Measurements from ENCODE around the gene TGM2.

TGM2 gene

DNA sequence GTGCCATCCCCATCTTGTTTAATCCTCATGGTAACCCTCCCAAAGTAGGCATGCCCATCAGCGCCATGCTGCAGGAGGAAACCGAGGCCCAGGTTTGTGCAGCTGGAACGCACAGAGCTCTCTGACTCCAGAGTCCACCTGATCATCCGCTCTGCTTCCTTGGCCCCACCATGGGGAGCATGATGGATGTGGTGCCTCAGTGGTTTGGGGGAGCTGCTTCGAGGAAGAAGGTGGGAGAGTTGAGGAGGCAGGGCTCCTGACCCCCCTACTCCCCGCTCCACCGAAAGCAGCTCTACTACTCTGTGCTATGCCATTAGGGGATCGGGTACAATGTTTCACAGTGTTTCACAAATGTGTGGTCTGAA lies 52.2 kb downstream of the TGM2 start:
- TF ChIP-seq GATA3 (IDR thresholded peaks at IDR 0.05; ENCODE audit: low read depth, low read length): no peak
- no peak for TF ChIP-seq GATA2 (IDR thresholded peaks at IDR 0.05; ENCODE audit: low read depth, low read length)

- TF ChIP-seq GATA3 (IDR thresholded peaks at IDR 0.05; ENCODE audit: low read depth, low read length) (no peak), GATA2 (IDR thresholded peaks at IDR 0.05; ENCODE audit: low read depth, low read length) (no peak)
Observed at GRCh38 chr20:38112261-38112929, 52.7 kb downstream of the TGM2 start.

DNA sequence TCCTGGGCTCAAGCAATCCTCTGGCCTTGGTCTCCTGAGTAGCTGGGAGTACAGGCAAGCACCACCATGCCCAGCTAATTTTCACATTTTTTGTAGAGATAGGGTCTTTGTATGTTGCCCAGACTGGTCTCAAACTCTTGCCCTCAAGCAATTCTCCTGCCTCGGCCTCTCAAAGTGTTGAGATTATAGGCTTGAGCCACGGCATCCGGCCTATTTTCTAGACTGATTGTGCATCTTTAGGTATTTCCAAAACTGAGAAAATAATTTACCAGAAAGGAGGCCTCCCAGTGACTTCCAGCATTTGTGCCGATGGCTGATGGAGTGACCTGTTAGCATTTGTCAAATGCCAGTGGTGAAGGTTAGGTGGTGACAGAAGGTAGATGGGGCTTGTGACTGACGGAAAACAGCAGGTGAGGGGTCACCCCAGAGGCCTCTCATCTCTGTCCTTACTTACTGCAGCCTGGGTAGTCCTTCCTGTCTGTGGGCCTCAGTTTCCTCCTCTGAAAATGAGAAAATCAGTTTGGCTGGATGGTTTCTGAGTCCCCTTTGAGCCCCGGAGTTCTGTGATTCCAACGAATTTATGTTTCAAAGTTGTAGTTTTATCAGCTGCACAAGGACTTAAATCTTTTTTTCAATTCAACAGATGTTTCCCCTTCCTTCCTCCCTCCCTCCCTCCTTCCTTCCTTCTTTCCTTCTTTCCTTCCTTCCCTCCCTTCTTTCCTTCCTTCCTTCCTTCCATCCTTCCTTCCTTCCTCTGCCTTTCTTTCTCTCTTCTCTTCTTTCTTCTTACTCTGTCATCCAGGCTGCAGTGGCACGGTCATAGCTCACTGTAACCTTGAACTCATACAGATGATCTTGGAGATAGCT lies 53.5 kb downstream of the TGM2 start:
- no peak for TF ChIP-seq GATA3 (IDR thresholded peaks at IDR 0.05; ENCODE audit: low read depth, low read length)
- no peak for TF ChIP-seq GATA2 (IDR thresholded peaks at IDR 0.05; ENCODE audit: low read depth, low read length)

- no peak for TF ChIP-seq GATA3 (IDR thresholded peaks at IDR 0.05; ENCODE audit: low read depth, low read length)
- TF ChIP-seq GATA2 (IDR thresholded peaks at IDR 0.05; ENCODE audit: low read depth, low read length): no peak
Observed at GRCh38 chr20:38110525-38111178, 54.4 kb downstream of the TGM2 start.

DNA sequence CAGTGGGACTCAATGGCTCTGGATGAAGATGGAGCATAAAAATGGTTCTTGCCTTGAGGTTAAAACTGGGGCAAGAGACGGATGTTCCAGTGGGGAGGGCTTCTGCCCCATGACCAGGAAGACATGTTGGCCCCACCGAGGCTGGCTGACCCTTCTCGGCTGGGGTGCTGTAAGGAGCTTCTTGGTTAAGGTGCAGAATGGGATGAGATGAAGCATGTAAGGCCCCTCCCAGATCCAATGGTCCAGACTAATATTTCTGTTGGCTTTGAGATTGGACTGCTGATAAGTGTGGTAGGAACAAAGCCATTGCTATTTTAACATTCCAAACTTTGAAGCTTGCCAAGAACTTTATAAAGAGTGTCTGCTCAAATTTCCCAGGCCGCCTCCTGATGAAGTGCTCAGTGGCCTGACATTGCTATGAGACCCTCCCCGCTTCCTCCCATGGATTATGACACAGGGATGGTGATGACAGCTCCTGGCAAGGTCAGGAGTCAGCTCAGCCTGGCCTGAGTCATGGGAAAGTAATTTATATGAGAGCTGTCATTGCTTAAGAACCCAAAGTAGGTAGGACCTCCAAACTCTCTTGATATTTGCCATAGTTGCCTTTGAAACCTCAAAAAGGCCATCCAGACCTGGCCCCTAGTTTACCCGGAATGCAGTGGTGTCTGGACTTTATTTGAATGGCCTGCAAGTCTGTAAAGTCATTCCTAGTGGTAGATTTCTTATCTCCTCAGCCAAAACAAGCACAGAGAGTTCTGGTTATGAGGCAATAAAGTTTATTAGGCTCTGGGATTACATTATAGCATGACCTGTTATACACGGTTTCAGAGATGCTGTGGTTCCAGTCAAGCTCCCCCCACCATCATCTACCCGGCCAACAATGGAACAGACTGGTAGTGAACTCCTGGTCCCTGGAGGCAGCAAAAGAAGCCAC lies 55.2 kb downstream of the TGM2 start:
- TF ChIP-seq GATA3 (IDR thresholded peaks at IDR 0.05; ENCODE audit: low read depth, low read length) (peak; percentile 55; the same call in 1 of the 2 replicates), GATA2 (IDR thresholded peaks at IDR 0.05; ENCODE audit: low read depth, low read length) (peak; percentile 62)

- TF ChIP-seq GATA2 (IDR thresholded peaks at IDR 0.05; ENCODE audit: low read depth, low read length) (no peak), GATA3 (IDR thresholded peaks at IDR 0.05; ENCODE audit: low read depth, low read length) (no peak)
Observed at GRCh38 chr20:38108986-38109541, 56.0 kb downstream of the TGM2 start.

DNA sequence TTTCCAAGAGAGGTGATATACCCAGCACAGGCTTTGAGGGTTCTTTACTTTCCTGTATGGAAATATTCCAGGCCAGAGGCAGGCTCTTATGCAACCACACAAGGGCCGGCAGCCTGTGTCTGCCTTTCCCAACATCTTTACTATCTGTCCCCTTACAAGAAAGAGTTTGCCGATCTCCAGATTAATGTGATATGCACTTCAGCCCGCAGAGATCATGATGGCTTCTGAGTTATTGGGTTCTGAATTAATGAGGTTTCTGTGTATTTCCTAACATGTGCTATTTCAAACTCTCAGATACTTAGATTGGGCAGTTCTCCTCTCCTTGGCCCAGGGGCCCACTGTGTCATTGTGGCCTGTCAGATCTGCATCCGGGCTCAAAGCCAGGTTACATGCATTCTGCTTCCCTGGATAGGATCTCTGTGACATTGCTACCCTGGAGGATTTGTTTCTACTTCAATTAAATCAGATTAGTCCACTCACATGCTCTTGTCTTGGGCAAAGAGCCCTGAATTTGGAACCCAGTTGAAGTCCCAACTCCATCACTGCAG lies 56.6 kb downstream of the TGM2 start:
- TF ChIP-seq GATA2 (IDR thresholded peaks at IDR 0.05; ENCODE audit: low read depth, low read length) (peak; percentile 80), GATA3 (IDR thresholded peaks at IDR 0.05; ENCODE audit: low read depth, low read length) (peak; percentile 70)

- TF ChIP-seq GATA2 (IDR thresholded peaks at IDR 0.05; ENCODE audit: low read depth, low read length): no peak
- no peak for TF ChIP-seq GATA3 (IDR thresholded peaks at IDR 0.05; ENCODE audit: low read depth, low read length)
Observed at GRCh38 chr20:38106461-38106860, 58.6 kb downstream of the TGM2 start.

GRCh38 chr20:38104285-38104684 lies 60.8 kb downstream of the TGM2 start:
- no peak for TF ChIP-seq GATA3 (IDR thresholded peaks at IDR 0.05; ENCODE audit: low read depth, low read length)

DNA sequence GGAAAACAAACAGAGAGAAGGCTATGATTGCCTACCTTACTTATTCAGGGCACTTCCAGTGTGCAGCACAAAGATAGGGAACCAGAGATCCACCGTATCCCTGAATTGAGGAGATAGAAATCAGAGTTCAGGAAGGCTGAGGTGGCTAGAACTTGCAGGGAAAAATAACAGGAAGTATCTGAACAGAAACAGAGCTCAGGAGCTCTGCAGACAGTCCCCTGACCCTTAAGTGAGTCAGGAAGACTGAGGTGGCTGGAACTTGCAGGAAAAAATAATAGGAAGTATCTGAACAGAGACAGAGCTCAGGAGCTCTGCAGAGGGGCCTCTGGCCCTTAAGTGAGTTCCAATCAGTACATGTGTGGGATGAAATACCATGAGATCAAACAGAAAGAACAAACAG lies 66.1 kb downstream of the TGM2 start:
- TF ChIP-seq GATA2 (IDR thresholded peaks at IDR 0.05; ENCODE audit: low read depth, low read length): no peak
- TF ChIP-seq GATA3 (IDR thresholded peaks at IDR 0.05; ENCODE audit: low read depth, low read length): no peak

DNA sequence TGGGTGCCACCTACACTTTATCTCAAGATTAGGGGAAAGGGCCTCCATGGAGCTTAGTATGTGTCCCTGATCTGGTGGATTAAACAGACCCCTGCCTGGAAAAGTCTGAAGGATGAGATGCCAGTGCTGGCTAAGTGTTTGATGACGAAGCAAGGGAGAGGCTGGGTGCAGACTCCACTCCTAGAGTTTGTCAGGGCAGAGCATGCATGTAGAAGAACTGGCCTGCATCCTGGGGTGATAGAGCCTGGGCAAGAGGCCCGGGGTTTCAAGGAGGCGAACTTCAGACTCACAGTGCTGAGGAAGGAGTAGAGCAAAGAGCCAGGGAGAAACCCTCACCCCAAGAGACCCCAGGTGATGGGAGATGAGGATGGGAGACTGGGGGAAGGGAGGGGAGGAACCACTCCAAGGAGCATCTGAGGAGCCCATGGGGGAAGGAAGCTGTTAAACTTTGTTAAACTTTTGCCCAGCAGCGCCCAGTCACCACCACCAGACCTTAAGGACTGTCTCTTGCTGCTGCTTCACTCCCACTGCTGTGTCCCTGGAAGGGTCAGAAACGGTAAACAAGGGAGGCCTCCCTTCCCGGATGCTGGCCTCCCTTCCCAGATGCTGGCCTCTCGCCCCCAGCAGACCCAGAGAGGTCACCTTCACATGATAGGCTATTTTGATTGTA lies 69.9 kb downstream of the TGM2 start:
- TF ChIP-seq GATA2 (IDR thresholded peaks at IDR 0.05; ENCODE audit: low read depth, low read length) (no peak), GATA3 (IDR thresholded peaks at IDR 0.05; ENCODE audit: low read depth, low read length) (no peak)

DNA sequence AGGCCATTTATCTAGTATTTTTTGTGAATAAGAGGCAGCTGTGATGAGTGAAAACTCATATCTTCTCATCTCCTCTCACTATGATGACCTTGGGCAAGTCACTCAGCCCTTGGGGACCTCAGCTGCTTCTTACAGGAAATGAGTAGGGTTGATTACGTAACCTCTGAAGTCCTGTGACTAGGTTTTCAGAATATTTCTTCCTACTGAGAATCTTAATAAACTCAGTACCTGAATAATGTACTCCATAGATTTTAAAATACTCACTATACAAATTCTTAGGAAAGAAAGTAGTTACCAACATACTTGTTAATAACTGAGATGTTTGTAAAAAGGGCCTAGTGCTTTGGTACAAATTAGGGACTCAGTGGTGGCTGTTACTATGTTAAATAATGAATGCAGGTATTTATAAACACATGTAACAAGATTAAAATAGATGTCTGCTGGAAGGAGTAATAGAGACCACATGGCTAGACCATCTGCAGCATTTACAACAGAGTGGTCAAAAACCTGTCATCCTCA lies 70.6 kb downstream of the TGM2 start:
- peak; percentile 48; the same call in 1 of the 2 replicates for TF ChIP-seq GATA3 (IDR thresholded peaks at IDR 0.05; ENCODE audit: low read depth, low read length)
- peak; percentile 30; the same call in 1 of the 2 replicates for TF ChIP-seq GATA2 (IDR thresholded peaks at IDR 0.05; ENCODE audit: low read depth, low read length)
